Measurements from ENCODE around the gene PDGFRB.

GRCh38 chr5:150175076-150175475 is 19.4 kb upstream of the PDGFRB start:
- no peak for TF ChIP-seq POLR2A (IDR thresholded peaks at IDR 0.05)
- TF ChIP-seq CTCF (IDR thresholded peaks at IDR 0.05), result no peak

All from body of pancreas (tissue), 4 donors.